ENCODE measurements around the gene PTPRM. TPM values are rescaled to one million over a fixed set of nuclear protein-coding genes. Genes with fewer than 3 reads are reported as not detected.
A peak's percentile ranks its signal among the peaks of the same experiment; 100 is the strongest.
"Not testable (repeated sequence)": the region's sequence is repeated elsewhere in the genome, so short reads cannot be mapped to it uniquely, and the experiment has no call there.

PTPRM gene
- total RNA-seq, 4 donors from 2014 or later: 170 to 198 (median 182) TPM

DNA sequence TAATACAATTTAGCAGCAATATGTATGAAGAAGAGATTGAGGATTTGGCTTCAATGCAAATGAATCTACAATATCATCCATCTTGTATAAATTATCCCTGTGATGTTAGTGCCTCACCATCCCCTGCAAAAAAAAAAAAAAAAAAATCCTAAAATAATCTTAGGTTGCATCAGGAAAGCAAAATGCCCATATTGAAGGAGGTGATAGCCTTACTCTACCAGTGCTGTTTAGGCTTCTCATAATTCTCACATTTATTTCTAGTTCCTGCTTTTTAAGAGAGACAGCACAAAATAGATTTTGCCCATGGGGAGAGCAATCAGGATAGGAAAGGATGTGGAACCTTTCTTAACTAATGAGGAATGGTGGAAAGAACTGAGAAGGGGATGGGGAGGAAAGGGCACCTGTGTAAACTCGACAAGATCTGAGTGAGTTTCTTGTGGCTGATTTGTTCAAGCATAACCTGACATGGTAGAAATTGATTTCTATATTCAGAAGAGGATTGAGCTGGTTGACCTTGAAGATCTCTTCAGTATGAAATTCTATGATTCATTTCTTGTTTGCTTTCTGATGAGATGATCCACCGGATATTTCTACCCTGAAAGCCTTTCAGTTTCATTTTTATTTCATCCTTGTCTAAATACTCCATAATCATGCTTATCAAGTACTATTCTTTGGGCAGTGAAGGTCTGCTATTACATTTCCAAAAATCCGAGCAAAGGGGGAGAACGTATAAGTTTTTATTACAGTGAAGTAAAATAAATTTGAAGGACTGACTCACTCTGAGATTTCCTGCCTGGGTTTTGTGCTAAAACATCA is 391.2 kb downstream of the PTPRM start:
- 21 to 26% methylated on average over 4 of the region's 4 CpGs for whole genome bisulfite sequencing, 2 donors
- TF ChIP-seq POLR2A (IDR thresholded peaks at IDR 0.05): no peak
- TF ChIP-seq, protein P1, sequence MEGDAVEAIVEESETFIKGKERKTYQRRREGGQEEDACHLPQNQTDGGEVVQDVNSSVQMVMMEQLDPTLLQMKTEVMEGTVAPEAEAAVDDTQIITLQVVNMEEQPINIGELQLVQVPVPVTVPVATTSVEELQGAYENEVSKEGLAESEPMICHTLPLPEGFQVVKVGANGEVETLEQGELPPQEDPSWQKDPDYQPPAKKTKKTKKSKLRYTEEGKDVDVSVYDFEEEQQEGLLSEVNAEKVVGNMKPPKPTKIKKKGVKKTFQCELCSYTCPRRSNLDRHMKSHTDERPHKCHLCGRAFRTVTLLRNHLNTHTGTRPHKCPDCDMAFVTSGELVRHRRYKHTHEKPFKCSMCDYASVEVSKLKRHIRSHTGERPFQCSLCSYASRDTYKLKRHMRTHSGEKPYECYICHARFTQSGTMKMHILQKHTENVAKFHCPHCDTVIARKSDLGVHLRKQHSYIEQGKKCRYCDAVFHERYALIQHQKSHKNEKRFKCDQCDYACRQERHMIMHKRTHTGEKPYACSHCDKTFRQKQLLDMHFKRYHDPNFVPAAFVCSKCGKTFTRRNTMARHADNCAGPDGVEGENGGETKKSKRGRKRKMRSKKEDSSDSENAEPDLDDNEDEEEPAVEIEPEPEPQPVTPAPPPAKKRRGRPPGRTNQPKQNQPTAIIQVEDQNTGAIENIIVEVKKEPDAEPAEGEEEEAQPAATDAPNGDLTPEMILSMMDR (IDR thresholded peaks at IDR 0.05): no peak
- H3K4me3 ChIP-seq (replicated peaks in 1 of 3): no peak overlapping the region
- intact Hi-C loops (cut with DNase I): no loop called here
- H3K4me1 ChIP-seq: peaks cover 3 to 27% of the 10 kb centered on the region in 2 donors
- H3K27ac ChIP-seq: peak overlapping the region; percentile 14 to 63 (median 44)
- DNase-seq: no peak
- no peaks in the 10 kb centered on the region for H3K9me3 ChIP-seq
- no peaks in the 10 kb centered on the region for H3K27me3 ChIP-seq
- no peaks in the 10 kb centered on the region for H3K36me3 ChIP-seq

DNA sequence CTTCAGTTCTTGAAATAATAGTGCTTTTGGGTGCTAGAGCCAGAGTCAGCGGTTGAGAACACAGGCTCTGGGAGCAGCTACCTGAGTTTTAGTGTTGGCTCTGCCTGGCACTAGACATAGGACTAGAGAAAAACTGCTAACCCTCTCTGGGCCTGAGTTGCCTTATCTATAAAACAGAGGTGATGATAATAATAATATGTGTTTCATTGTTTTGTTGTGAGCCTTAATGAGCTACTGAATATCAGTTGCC is 391.7 kb downstream of the PTPRM start:
- Histone ChIP-seq H3K4me1 (peaks cover 8 to 27% of the 10 kb centered on the region in 2 donors), H3K36me3 (no peaks in the 10 kb centered on the region), H3K27ac (peak overlapping the region; percentile 14 to 63 (median 44)), H3K4me3 (replicated peaks in 1 of 3) (no peak overlapping the region), H3K9me3 (no peaks in the 10 kb centered on the region), H3K27me3 (no peaks in the 10 kb centered on the region)
- intact Hi-C loops (cut with DNase I): no loop called here
- peak; percentile 37 to 55 for DNase-seq
- 31 to 39% methylated on average over 1 of the region's 1 CpG for WGBS, 2 donors
- TF ChIP-seq POLR2A (IDR thresholded peaks at IDR 0.05): no peak
- TF ChIP-seq, protein P1 (IDR thresholded peaks at IDR 0.05): no peak

DNA sequence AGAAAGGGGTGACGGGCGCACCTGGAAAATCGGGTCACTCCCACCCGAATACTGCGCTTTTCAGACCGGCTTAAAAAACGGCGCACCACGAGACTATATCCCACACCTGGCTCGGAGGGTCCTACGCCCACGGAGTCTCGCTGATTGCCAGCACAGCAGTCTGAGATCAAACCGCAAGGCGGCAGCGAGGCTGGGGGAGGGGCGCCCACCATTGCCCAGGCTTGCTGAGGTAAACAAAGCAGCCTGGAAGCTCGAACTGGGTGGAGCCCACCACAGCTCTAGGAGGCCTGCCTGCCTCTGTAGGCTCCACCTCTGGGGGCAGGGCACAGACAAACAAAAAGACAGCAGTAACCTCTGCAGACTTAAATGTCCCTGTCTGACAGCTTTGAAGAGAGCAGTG is 399.6 kb downstream of the PTPRM start:
- DNase-seq; H3K27me3 ChIP-seq; H3K36me3 ChIP-seq; H3K4me3 ChIP-seq (replicated peaks in 1 of 3); intact Hi-C loops (cut with DNase I); H3K27ac ChIP-seq; H3K4me1 ChIP-seq; H3K9me3 ChIP-seq: not testable (repeated sequence)
- no CpG with 5 or more reads among the region's 18 CpGs for whole genome bisulfite sequencing, 2 donors

DNA sequence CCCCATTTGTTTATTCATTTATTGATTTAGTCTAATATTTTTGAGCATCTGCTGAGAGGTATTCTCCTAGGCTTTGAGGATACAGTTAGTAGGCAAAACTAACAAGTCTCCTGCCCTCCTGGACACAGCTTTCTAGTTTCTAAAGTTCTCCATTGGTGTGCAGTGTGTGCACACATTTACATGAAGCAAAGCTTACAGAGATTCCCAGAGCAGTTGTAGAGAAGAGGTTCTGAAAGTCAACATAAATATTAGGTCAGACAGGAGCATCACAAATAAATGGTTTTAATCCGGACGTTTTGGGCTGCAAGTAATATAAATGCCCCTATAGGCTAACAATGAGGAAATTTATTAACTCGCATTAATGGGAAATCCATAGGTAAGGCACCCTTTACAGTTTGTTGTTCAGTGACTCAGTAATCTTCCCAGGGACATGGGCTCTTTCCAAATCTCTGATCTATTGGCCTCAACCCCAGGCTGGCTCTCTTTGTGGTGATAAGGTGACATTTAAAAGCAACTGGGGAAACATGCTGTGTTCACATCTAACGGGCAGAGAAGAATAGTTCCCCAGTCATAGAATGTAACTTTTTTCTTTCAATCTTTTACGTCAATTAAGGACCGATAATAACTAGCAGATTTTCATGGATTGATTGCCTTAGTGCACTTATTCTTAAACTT is 407.2 kb downstream of the PTPRM start:
- DNase-seq: no peak
- Histone ChIP-seq H3K27ac (no peak overlapping the region), H3K9me3 (no peaks in the 10 kb centered on the region), H3K27me3 (no peaks in the 10 kb centered on the region), H3K4me3 (replicated peaks in 1 of 3) (no peak overlapping the region), H3K36me3 (no peaks in the 10 kb centered on the region), H3K4me1 (peaks cover 0 to 2% of the 10 kb centered on the region in 2 donors)
- intact Hi-C loops (cut with DNase I): no loop called here
- WGBS, 2 donors: 94% methylated on average over 6 of the region's 6 CpGs
- TF ChIP-seq, protein P1 (IDR thresholded peaks at IDR 0.05): no peak
- no peak for TF ChIP-seq POLR2A (IDR thresholded peaks at IDR 0.05)

DNA sequence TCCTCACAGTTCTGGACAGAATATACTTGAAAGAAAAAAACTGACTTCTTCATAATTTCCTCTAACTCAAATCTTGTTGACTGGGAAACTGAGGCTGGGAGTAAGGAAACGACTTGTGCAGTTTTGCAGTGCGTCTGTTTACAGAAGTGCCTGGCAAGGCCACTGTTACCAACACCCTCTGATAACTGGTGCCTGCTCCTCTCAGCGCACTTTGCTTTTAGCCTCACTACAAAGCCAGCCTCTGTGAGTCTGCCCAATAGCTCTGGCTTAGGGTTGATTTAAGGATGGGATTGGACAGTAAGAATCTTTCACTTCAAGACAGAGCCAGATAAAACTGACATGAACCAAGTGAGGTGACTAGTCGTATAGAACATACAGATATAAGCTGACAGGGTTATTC is 410.8 kb downstream of the PTPRM start:
- H3K36me3 ChIP-seq: no peaks in the 10 kb centered on the region
- no peak overlapping the region for H3K27ac ChIP-seq
- peaks cover 8 to 10% of the 10 kb centered on the region in 2 donors for H3K4me1 ChIP-seq
- no peaks in the 10 kb centered on the region for H3K27me3 ChIP-seq
- WGBS, 2 donors: 87 to 91% methylated on average over 4 of the region's 4 CpGs
- no peak overlapping the region for H3K4me3 ChIP-seq (replicated peaks in 1 of 3)
- intact Hi-C loops (cut with DNase I): no loop called here
- DNase-seq: no peak
- TF ChIP-seq, protein P1 (IDR thresholded peaks at IDR 0.05): no peak
- no peak for TF ChIP-seq POLR2A (IDR thresholded peaks at IDR 0.05)
- H3K9me3 ChIP-seq: no peaks in the 10 kb centered on the region
